M059J (cell line): ENCODE measurements around the gene IFIT3. TPM values are rescaled to one million over a fixed set of nuclear protein-coding genes. Genes with fewer than 3 reads are reported as not detected.
"Not testable (repeated sequence)": the region's sequence is repeated elsewhere in the genome, so short reads cannot be mapped to it uniquely, and the experiment has no call there.

Source experiments
- DNase-seq: peaks from one replicate; pipeline ENCODE4 v3.0.0-alpha.2; 2012; ENCODE audit warnings: low read depth
- total RNA-seq: library from RNA; depleted of rRNA; stranded (reverse); fragments of >200 nt; shearing (Covaris generic); gene quantifications from 2 replicates; pipeline ENCODE4 v1.2.3, GENCODE V29; 2014

The IFIT3 gene
- total RNA-seq, 1 experiment from 2014 or later = 380 TPM

DNA sequence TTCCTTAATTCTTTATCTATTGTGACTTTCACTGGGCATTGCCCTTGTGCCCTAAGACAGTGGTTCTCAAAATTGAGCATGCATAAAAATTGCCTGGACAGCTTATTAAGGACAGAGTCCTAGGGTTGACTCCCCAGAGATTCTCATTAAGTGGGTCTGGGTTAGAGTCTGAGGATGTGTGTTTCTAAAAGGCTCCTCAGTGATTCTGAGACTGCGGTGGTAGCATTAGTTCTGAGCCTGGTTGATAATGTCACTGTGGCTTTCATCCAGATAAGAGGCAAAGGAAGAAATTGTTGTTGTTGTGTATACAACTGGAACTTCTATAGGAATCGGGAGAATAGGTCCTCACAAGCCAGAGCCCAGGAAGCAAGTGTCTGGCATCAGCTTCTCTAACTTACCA, 24.6 kb upstream of the IFIT3 start:
- no peak for DNase-seq

DNA sequence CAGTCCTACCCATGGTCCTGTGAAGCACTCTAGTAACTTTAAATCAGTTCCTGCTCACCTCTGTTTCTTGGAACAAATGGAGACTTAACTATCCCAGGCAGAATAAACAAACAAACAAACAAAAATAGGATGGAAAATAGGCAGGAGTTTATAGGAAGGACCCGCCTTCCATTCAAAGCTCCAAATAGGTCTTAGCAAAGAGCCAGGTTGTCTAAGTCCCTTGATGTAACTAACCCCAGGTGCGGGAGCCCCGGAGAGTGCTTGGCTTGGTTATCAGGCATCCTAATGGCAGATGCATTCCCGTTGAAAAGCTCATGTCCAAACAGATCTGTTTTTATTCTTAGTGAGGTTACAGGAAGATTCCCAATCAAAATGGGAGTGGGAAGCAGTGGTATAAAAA, 23.8 kb upstream of the IFIT3 start:
- DNase-seq = no peak

DNA sequence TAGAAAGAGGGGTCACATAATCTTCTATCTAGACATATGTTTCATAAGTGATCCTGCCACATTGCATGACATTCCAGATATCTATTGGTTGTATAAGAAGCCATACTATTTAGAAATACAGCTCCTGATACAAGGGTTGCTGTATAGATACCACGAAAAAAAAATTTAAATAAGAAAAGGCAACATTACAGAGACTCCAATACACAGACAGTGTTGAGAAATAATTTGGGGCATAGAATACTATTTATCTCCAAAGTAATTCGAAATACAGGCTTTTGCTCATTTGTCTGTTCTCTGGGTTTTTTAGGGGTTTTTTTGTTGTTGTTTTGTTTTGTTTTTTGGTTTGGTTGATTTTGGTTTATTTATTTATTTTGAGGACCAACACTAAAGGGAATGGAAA, 23.4 kb upstream of the IFIT3 start:
- no peak for DNase-seq

GRCh38 chr10:89304925-89305324, 22.9 kb upstream of the IFIT3 start:
- DNase-seq = no peak

DNA sequence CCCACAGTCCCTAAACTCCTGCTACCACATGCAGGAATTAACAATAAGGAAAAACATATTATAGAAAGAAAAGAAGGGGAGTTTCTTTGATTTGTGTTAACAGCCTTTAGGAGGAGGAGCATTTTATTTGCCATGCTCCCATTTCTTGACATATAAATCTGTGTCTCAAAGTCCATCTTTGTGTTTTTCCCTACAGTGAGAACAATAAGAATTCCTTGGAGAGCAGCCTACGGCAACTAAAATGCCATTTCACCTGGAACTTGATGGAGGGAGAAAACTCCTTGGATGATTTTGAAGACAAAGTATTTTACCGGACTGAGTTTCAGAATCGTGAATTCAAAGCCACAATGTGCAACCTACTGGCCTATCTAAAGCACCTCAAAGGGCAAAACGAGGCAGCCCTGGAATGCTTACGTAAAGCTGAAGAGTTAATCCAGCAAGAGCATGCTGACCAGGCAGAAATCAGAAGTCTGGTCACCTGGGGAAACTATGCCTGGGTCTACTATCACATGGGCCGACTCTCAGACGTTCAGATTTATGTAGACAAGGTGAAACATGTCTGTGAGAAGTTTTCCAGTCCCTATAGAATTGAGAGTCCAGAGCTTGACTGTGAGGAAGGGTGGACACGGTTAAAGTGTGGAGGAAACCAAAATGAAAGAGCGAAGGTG, 21.9 kb upstream of the IFIT3 start:
- no peak for DNase-seq

DNA sequence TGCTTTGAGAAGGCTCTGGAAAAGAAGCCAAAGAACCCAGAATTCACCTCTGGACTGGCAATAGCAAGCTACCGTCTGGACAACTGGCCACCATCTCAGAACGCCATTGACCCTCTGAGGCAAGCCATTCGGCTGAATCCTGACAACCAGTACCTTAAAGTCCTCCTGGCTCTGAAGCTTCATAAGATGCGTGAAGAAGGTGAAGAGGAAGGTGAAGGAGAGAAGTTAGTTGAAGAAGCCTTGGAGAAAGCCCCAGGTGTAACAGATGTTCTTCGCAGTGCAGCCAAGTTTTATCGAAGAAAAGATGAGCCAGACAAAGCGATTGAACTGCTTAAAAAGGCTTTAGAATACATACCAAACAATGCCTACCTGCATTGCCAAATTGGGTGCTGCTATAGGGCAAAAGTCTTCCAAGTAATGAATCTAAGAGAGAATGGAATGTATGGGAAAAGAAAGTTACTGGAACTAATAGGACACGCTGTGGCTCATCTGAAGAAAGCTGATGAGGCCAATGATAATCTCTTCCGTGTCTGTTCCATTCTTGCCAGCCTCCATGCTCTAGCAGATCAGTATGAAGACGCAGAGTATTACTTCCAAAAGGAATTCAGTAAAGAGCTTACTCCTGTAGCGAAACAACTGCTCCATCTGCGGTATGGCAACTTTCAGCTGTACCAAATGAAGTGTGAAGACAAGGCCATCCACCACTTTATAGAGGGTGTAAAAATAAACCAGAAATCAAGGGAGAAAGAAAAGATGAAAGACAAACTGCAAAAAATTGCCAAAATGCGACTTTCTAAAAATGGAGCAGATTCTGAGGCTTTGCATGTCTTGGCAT, 21.1 kb upstream of the IFIT3 start:
- DNase-seq = no peak

DNA sequence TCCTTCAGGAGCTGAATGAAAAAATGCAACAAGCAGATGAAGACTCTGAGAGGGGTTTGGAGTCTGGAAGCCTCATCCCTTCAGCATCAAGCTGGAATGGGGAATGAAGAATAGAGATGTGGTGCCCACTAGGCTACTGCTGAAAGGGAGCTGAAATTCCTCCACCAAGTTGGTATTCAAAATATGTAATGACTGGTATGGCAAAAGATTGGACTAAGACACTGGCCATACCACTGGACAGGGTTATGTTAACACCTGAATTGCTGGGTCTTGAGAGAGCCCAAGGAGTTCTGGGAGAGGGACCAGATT, 20.6 kb upstream of the IFIT3 start:
- DNase-seq = no peak

GRCh38 chr10:89308266-89308665, 19.5 kb upstream of the IFIT3 start:
- DNase-seq = no peak

GRCh38 chr10:89308736-89309135, 19.1 kb upstream of the IFIT3 start:
- DNase-seq = no peak

- DNase-seq = no peak
Observed at GRCh38 chr10:89309156-89310055, 18.4 kb upstream of the IFIT3 start.

DNA sequence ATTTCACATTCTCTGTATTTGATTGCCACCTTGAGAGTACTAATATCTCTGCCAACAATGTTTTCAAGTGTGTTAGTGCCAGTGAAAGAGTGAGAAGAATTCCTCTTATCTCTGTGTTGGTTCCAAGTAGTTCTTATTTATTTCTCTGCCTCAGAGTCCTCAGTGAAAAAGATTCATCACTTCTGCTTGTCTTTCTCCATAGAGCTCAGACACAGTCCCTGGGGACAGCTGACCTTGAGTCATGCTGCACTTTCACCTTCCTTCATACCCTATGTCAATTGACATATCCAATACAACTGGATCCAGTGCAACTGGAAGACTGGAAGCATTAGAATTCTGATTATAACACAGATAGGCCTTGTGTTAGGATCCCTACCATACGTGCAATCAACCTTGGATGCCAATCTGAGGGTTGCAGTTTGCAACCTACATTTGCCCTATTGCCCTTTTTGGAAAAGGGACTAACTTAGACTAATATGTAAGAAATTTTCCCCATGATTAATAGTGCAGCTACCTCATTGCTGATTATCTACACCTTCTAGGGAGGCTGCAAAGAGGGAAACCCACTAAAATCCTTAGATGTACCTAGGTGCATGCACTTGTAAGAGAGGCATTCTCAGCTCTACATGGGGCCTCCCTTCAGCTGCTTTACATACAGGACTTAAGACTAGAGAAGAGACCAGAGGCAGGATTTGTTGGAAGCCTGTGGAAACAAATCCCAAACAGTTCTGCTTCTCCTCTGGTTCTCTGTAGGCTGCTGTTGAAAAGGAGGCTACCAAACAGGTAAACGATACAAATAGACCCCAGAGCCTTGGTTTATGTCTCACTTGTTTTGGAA, 17.5 kb upstream of the IFIT3 start:
- DNase-seq = no peak

DNA sequence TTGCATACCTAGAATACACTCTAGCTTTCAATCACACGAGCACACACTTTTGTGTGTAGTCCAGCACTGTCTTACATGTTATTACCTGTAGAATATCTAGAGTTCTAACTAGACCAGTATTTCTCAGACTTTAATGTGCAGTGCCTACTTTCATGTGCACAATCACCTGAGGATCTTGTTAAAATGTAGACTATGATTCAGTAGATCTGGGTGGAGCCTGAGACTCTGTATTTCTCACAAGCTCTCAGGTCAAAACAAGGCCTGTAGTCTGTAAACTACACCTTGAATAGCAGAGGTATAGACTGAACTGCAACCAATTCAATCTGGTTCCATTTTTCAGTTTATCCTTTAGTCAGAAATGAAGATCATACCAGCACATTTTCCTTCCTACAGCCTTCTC, 14.8 kb upstream of the IFIT3 start:
- DNase-seq = no peak

- DNase-seq = no peak
Observed at GRCh38 chr10:89314676-89315075, 13.1 kb upstream of the IFIT3 start.

GRCh38 chr10:89318047-89318446, 9.8 kb upstream of the IFIT3 start:
- DNase-seq = not testable (repeated sequence)

DNA sequence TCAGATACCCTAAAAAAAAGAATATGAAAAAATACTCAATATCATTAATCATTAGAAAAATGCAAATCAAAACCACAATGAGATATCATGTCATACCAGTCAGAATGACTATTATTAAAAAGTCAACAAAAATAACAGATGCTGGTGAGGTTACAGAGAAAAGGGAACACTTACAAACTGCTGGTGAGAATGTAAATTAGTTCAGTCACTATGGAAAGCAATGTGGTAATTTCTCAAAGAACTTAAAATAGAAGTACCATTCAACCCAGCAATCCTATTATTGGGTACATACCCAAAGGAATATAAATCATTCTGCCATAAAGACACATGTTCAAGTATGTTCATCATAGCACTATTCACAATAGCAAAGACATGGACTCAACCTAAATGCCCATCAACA, 2.7 kb upstream of the IFIT3 start:
- not testable (repeated sequence) for DNase-seq

DNA sequence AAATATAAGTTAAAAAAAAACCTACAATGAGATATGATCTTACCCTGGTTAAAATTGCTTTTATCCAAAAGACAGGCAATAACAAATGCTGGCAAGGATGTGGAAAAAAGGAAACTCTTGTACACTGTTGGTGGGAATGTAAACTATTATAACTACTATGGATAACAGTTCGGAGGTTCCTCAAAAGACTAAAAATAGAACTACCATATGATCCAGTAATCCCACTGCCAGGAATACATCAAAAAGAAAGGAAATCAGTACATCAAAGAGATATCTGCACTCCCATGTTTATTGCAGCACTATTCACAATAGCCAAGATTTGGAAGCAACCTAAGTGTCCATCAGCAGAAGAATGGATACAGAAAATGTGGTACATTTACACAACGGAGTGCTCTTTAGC, 1.9 kb upstream of the IFIT3 start:
- DNase-seq = not testable (repeated sequence)

DNA sequence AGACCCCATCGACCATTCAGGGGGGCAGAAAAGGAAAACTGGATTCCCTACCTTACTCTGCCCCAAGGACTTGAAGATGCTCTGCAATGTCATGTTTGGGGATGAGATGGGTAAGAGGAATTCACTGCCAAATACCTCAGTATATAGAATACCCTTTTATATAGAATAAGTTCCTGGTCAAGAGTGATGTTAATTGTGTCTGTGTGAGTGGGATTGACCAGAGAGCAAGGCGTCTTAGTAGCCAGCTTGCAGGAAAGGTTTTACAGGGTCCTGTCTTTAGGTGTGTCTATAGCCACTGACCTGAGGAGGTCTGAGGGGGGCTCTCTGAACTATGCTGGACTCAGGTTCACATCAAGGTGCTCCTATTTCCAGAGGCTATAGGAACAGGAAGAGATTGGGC, 1.4 kb downstream of the IFIT3 start:
- no peak for DNase-seq

GRCh38 chr10:89330014-89330413, 2.2 kb downstream of the IFIT3 start:
- peak; percentile 64 for DNase-seq

DNA sequence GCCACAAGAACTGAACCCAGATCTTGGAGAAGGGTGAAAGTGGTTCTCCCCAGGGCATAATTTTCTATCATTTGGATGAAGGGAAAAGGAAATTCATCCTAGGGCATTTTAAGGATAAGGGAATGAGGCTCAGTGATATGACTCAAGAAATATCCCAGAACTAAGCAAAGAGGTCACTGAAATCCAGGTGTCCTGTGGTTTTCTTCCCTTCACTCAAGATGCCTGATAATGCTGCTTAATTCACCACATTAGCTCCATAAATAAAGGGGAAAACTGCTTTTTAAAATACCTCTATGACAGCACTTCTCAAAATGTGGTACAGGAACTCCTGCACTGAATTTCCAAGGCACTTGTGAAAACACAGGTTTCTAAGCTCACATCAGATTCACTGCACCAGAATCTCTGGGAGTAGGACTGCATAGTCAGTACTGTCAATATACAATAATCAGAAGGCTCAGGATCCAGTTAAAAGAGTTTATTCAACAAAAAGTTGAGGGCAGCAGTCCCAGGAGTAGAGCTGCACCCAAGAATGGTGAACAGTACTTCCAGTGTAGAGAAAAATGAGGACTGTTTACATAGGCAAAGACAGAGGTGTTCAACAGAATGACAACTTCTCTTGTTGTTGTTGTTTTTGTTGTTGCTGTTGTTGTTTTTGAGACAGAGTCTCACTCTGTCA, 2.9 kb downstream of the IFIT3 start:
- peak; percentile 61 for DNase-seq

DNA sequence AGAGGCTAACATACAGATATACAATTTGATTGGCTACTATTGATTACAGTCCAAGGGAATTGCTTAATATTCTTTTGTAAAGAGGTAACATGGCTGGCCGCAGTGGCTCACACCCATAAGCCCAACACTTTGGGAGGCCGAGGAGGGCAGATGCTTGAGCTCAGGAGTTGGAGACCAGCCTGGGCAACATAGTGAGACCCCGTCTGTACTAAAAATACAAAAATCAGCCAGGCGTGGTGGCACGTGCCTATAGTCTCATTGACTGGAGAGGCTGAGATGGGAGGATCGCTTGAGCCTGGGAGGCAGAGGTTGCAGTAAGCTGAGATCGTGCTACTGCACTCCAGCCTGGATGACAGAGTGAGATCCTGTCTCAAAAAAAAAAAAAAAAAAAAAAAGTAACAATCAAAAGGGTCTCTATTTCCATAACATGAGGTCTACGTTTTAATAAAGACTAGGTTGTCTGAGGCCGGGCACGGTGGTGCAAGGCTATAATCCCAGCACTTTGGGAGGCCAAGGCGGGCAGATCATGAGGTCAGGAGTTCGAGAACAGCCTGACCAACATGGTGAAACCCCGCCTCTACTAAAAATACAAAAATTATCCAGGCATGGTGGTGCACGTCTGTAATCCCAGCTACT, 3.8 kb downstream of the IFIT3 start:
- not testable (repeated sequence) for DNase-seq
